T-helper 2 cell treated with Interferon-gamma antibody and Interleukin-4, amounts not matched to agents 100 ng/mL and 5 ng/mL, for 36 hours (primary cell): ENCODE results near the gene USP38. TPM values are rescaled to one million over a fixed set of nuclear protein-coding genes. Genes with fewer than 3 reads are reported as not detected.
"Not testable (repeated sequence)": the region's sequence is repeated elsewhere in the genome, so short reads cannot be mapped to it uniquely, and the experiment has no call there.

ENCODE experiments used
- intact Hi-C: fragments of 100-400 bp; cut with micrococcal nuclease; formaldehyde crosslinking; loops from one replicate; pipeline ENCODE4 v1.15.1; 2023
- total RNA-seq: library from RNA; stranded (reverse); gene quantifications from 2 replicates; pipeline ENCODE4 v1.2.3, GENCODE V29; 2022

The USP38 gene
- total RNA-seq, result 24.9 and 25.7 TPM in 2 replicates

- intact Hi-C loops, result loop anchor here (1.0 to 10.0 kb wide), 7 partner anchors 329 to 2000 kb away; partner anchors contain the start of genes IL15, INPP4B, OTUD4 and SMARCA5
These were observed at the start of gene USP38 for GRCh38 chr4:143184503-143185252. Gene USP38 (plus strand): TSS chr4:143184917. CDS start chr4:143185451, 534 bp downstream.

- intact Hi-C loops, result no loop called here
These were observed 49.4 kb upstream of the USP38 start for GRCh38 chr4:143135358-143135757.

GRCh38 chr4:143140696-143141095 is 44.0 kb upstream of the USP38 start:
- intact Hi-C loops, result no loop called here

- intact Hi-C loops, result no loop called here
These were observed 36.2 kb upstream of the USP38 start for GRCh38 chr4:143148521-143148920.

- intact Hi-C loops, result no loop called here
These were observed 27.9 kb upstream of the USP38 start for GRCh38 chr4:143156853-143157252.

- intact Hi-C loops, result no loop called here
These were observed 21.1 kb upstream of the USP38 start for GRCh38 chr4:143163614-143164013.

- intact Hi-C loops, result not testable (repeated sequence)
These were observed 18.0 kb upstream of the USP38 start for GRCh38 chr4:143166722-143167121.

- intact Hi-C loops, result no loop called here
These were observed 5.8 kb upstream of the USP38 start for GRCh38 chr4:143178923-143179322.

GRCh38 chr4:143183513-143184216 is 1.1 kb upstream of the USP38 start:
- intact Hi-C loops, result loop anchor here (1.0 to 10.0 kb wide), 7 partner anchors 330 to 2001 kb away; partner anchors contain the start of genes IL15, INPP4B, OTUD4 and SMARCA5

GRCh38 chr4:143184217-143184502 is 557 bp upstream of the USP38 start:
- intact Hi-C loops, result loop anchor here (1.0 to 10.0 kb wide), 7 partner anchors 329 to 2001 kb away; partner anchors contain the start of genes IL15, INPP4B, OTUD4 and SMARCA5

GRCh38 chr4:143185253-143186107 is 763 bp downstream of the USP38 start:
- intact Hi-C loops, result loop anchor here (10.0 kb wide), 3 partner anchors 621 to 1999 kb away; partner anchors contain the start of gene OTUD4

- intact Hi-C loops, result loop anchor here (10.0 kb wide), 3 partner anchors 621 to 1999 kb away; partner anchors contain the start of gene OTUD4
These were observed 1.5 kb downstream of the USP38 start for GRCh38 chr4:143186212-143186611.

GRCh38 chr4:143186649-143187048 is 1.9 kb downstream of the USP38 start:
- intact Hi-C loops, result loop anchor here (1.0 to 10.0 kb wide), 4 partner anchors 10 to 1998 kb away; partner anchors contain the start of gene OTUD4

- intact Hi-C loops, result loop anchor here (2.0 to 10.0 kb wide), 4 partner anchors 148 to 1996 kb away; partner anchors contain the start of genes GAB1 and OTUD4
These were observed 3.7 kb downstream of the USP38 start for GRCh38 chr4:143188136-143189088.

GRCh38 chr4:143189528-143189927 is 4.8 kb downstream of the USP38 start:
- intact Hi-C loops, result loop anchor here (2.0 to 10.0 kb wide), 4 partner anchors 147 to 1995 kb away; partner anchors contain the start of genes GAB1 and OTUD4

- intact Hi-C loops, result no loop called here
These were observed 10.9 kb downstream of the USP38 start for GRCh38 chr4:143195581-143195980.

GRCh38 chr4:143196323-143196722 is 11.6 kb downstream of the USP38 start:
- intact Hi-C loops, result loop anchor here (1.0 kb wide), 1 partner anchor 9 kb away; no protein-coding TSS in a partner anchor

- intact Hi-C loops, result no loop called here
These were observed 14.8 kb downstream of the USP38 start for GRCh38 chr4:143199503-143199902.

- intact Hi-C loops, result no loop called here
These were observed 18.1 kb downstream of the USP38 start for GRCh38 chr4:143202824-143203223.

GRCh38 chr4:143203577-143203976 is 18.9 kb downstream of the USP38 start:
- intact Hi-C loops, result no loop called here
